WTC11 (cell line): Measurements from ENCODE around the gene FAM117B. TPM values are rescaled to one million over a fixed set of nuclear protein-coding genes. Genes with fewer than 3 reads are reported as not detected.

Source experiments
- ATAC-seq: fragments of 200-7000 bp; cut with Tn5 transposase; 2 replicates; pipeline ENCODE4 v1.10.0; 2021; ENCODE audit warnings: mild to moderate bottlenecking, moderate library complexity
- CTCF ChIA-PET: fragments of 300-600 bp; sonication (Branson Sonifier 250); formaldehyde crosslinking; loops from one replicate; lab custom pipeline; 2021; ENCODE audit warnings: antibody characterized with exemption; lab: Charles Lee
- POLR2A ChIA-PET: fragments of 350-600 bp; sonication (Branson Sonifier 250); formaldehyde crosslinking; loops from one replicate; lab custom pipeline; 2021; ENCODE audit warnings: antibody characterized with exemption; lab: Charles Lee
- DNase-seq: peaks from one replicate; pipeline ENCODE4 v3.0.0; 2021; ENCODE audit warnings: low spot score
- H3K27ac Mint-ChIP-seq: 2 replicates; pipeline ENCODE4 v1.8.0; 2021; ENCODE audit warnings: mixed read lengths
- H3K27me3 Mint-ChIP-seq: 2 replicates; pipeline ENCODE4 v1.8.0; 2021; ENCODE audit warnings: low read depth, mild to moderate bottlenecking, moderate library complexity, mixed read lengths
- H3K36me3 Mint-ChIP-seq: 2 replicates; pipeline ENCODE4 v1.8.0; 2021; ENCODE audit warnings: mixed read lengths
- H3K4me1 Mint-ChIP-seq: 2 replicates; pipeline ENCODE4 v1.8.0; 2022; ENCODE audit warnings: mixed read lengths
- H3K4me3 Mint-ChIP-seq: 2 replicates; pipeline ENCODE4 v1.8.0; 2021; ENCODE audit warnings: mild to moderate bottlenecking, moderate library complexity, mixed read lengths
- H3K9me3 Mint-ChIP-seq: 2 replicates; pipeline ENCODE4 v1.8.0; 2021; ENCODE audit warnings: mixed read lengths
- ESRRA ChIP-seq: sonication (generic); formaldehyde crosslinking; IDR thresholded peaks from 2 replicates; pipeline ENCODE4 v1.8.1; 2022; ENCODE audit warnings: mild to moderate bottlenecking, missing genetic modification reagents, borderline replicate concordance
- GABPB1 ChIP-seq: sonication (generic); formaldehyde crosslinking; IDR thresholded peaks from 2 replicates; pipeline ENCODE4 v1.8.1; 2023; ENCODE audit warnings: mild to moderate bottlenecking, missing genetic modification reagents
- HMGXB4 ChIP-seq: sonication (generic); formaldehyde crosslinking; IDR thresholded peaks from 2 replicates; pipeline ENCODE4 v1.8.1; 2023; ENCODE audit warnings: mild to moderate bottlenecking, moderate library complexity, missing genetic modification reagents
- MAX ChIP-seq: sonication (generic); formaldehyde crosslinking; IDR thresholded peaks from 2 replicates; pipeline ENCODE4 v1.8.0; 2022; ENCODE audit warnings: mild to moderate bottlenecking, missing genetic modification reagents
- PRDM15 ChIP-seq: sonication (generic); formaldehyde crosslinking; IDR thresholded peaks from 2 replicates; pipeline ENCODE4 v1.8.0; 2022; ENCODE audit warnings: missing genetic modification reagents
- SOX15 ChIP-seq: fragments of 250-450 bp; sonication (Bioruptor Pico); IDR thresholded peaks from 2 replicates; pipeline ENCODE4 v1.9.0; 2021; ENCODE audit warnings: mild to moderate bottlenecking
- TP53 ChIP-seq: sonication (generic); formaldehyde crosslinking; IDR thresholded peaks from 2 replicates; pipeline ENCODE4 v1.8.1; 2023; ENCODE audit warnings: mild to moderate bottlenecking, missing genetic modification reagents
- total RNA-seq: library from RNA; stranded (reverse); gene quantifications from 3 replicates; pipeline ENCODE4 v1.2.3, GENCODE V29; 2021
- TF ChIP-seq, protein P1 (sequence below): fragments of 200-600 bp; IDR thresholded peaks from 2 replicates; pipeline ENCODE4 v1.8.0; 2022; ENCODE audit warnings: antibody characterized with exemption
- TF ChIP-seq, protein P2 (sequence below): sonication (generic); formaldehyde crosslinking; IDR thresholded peaks from 2 replicates; pipeline ENCODE4 v1.8.0; 2022; ENCODE audit warnings: mild to moderate bottlenecking, missing genetic modification reagents
- TF ChIP-seq, protein P3 (sequence below): sonication (generic); formaldehyde crosslinking; IDR thresholded peaks from 2 replicates; pipeline ENCODE4 v1.8.0; 2022; ENCODE audit warnings: mild to moderate bottlenecking, missing genetic modification reagents
- TF ChIP-seq, protein P4 (sequence below): sonication (generic); formaldehyde crosslinking; IDR thresholded peaks from 2 replicates; pipeline ENCODE4 v1.8.1; 2022; ENCODE audit warnings: low read depth, mild to moderate bottlenecking, moderate library complexity, missing genetic modification reagents, borderline replicate concordance

Gene FAM117B
- total RNA-seq, 1 experiment from 2014 or later, result 18.1 TPM

DNA sequence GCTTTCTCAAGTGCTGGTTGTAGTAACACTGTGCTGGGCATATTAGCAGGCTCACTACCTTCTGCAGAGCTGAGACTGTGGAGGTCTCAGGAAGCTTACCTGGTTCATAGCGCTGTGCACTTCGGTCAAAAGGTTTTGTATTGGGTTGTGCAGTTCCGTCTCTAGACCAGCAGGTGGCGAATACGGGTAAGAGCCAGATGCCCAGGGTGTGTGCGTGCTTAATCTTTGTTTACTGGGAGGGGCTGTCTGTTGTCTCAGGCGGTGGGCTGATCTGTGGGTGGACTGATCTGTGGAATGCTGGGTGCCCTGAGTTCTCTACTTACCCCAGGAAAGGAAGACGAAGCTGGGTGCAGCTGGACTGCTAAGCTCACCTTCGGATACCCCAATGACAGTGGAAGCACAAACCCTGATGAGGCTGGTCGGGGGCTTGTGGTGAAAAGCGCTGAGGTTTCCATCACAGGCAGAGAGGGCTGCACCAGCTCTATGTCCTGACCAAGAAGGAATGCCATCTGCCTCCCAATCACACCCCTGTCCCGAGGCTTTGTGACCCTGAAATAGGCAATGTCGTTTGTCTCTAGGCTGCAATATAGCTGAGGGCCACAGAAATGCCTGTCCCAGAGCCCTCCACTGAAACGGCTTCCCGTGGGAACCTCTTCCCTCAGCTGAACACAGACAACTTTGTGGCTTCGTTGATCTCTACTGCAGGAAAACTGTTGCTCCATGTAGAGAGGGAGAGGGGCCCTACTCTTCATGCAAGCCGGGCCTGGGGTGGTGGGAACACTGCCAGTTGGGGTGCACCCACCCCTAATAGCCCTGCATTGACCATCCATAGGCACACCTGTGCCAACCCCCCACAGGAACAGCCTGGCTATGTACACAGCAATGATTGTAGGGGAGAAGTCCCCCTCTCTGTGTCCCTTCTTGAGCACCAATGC is 45.9 kb upstream of the FAM117B start:
- peaks cover 17% of the 10 kb centered on the region for H3K4me1 Mint-ChIP-seq
- H3K27me3 Mint-ChIP-seq, result no peaks in the 10 kb centered on the region; the same call in 1 of the 2 replicates
- peaks cover 3% of the 10 kb centered on the region for H3K9me3 Mint-ChIP-seq
- H3K27ac Mint-ChIP-seq, result no peak overlapping the region
- CTCF ChIA-PET, result interaction anchor here (0.5 to 5.0 kb wide), 32 partner anchors 10 to 1226 kb away, joined by 3 to 47 read pairs (median 4); partner anchors contain the start of genes FAM117B and WDR12
- H3K36me3 Mint-ChIP-seq, result no peaks in the 10 kb centered on the region
- ATAC-seq, result peak; percentile 97
- peak overlapping the region; percentile 12 for H3K4me3 Mint-ChIP-seq
- TF ChIP-seq MAX (CRISPR knock-in tag) (no peak; the same call in 1 of the 2 replicates), PRDM15 (no peak), GABPB1 (CRISPR knock-in tag) (0 out of 2 replicates have a peak, but pooled peaks have one; percentile 14), TP53 (CRISPR knock-in tag) (no peak)
- TF ChIP-seq, protein P1, sequence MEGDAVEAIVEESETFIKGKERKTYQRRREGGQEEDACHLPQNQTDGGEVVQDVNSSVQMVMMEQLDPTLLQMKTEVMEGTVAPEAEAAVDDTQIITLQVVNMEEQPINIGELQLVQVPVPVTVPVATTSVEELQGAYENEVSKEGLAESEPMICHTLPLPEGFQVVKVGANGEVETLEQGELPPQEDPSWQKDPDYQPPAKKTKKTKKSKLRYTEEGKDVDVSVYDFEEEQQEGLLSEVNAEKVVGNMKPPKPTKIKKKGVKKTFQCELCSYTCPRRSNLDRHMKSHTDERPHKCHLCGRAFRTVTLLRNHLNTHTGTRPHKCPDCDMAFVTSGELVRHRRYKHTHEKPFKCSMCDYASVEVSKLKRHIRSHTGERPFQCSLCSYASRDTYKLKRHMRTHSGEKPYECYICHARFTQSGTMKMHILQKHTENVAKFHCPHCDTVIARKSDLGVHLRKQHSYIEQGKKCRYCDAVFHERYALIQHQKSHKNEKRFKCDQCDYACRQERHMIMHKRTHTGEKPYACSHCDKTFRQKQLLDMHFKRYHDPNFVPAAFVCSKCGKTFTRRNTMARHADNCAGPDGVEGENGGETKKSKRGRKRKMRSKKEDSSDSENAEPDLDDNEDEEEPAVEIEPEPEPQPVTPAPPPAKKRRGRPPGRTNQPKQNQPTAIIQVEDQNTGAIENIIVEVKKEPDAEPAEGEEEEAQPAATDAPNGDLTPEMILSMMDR, result peak; percentile 84
- TF ChIP-seq, protein P2, sequence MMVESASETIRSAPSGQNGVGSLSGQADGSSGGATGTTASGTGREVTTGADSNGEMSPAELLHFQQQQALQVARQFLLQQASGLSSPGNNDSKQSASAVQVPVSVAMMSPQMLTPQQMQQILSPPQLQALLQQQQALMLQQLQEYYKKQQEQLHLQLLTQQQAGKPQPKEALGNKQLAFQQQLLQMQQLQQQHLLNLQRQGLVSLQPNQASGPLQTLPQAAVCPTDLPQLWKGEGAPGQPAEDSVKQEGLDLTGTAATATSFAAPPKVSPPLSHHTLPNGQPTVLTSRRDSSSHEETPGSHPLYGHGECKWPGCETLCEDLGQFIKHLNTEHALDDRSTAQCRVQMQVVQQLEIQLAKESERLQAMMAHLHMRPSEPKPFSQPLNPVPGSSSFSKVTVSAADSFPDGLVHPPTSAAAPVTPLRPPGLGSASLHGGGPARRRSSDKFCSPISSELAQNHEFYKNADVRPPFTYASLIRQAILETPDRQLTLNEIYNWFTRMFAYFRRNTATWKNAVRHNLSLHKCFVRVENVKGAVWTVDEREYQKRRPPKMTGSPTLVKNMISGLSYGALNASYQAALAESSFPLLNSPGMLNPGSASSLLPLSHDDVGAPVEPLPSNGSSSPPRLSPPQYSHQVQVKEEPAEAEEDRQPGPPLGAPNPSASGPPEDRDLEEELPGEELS (CRISPR knock-in tag), result peak; percentile 68; the same call in 1 of the 2 replicates
- POLR2A ChIA-PET, result interaction anchor here (1.9 kb wide), 1 partner anchor 46 kb away, joined by 10 read pairs; the partner anchor contains the start of gene FAM117B
- peak; percentile 71 for DNase-seq

GRCh38 chr2:202589582-202589949 is 45.2 kb upstream of the FAM117B start:
- TF ChIP-seq SOX15 (CRISPR knock-in tag) (no peak), PRDM15 (no peak), HMGXB4 (no peak), ESRRA (CRISPR knock-in tag) (no peak)
- TF ChIP-seq, protein P3, sequence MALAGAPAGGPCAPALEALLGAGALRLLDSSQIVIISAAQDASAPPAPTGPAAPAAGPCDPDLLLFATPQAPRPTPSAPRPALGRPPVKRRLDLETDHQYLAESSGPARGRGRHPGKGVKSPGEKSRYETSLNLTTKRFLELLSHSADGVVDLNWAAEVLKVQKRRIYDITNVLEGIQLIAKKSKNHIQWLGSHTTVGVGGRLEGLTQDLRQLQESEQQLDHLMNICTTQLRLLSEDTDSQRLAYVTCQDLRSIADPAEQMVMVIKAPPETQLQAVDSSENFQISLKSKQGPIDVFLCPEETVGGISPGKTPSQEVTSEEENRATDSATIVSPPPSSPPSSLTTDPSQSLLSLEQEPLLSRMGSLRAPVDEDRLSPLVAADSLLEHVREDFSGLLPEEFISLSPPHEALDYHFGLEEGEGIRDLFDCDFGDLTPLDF (CRISPR knock-in tag), result no peak
- TF ChIP-seq, protein P1, result no peak
- TF ChIP-seq, protein P4, sequence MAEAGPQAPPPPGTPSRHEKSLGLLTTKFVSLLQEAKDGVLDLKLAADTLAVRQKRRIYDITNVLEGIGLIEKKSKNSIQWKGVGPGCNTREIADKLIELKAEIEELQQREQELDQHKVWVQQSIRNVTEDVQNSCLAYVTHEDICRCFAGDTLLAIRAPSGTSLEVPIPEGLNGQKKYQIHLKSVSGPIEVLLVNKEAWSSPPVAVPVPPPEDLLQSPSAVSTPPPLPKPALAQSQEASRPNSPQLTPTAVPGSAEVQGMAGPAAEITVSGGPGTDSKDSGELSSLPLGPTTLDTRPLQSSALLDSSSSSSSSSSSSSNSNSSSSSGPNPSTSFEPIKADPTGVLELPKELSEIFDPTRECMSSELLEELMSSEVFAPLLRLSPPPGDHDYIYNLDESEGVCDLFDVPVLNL (CRISPR knock-in tag), result no peak
- ChIA-PET POLR2A (interaction anchor here (1.9 kb wide), 1 partner anchor 45 kb away, joined by 10 read pairs; the partner anchor contains the start of gene FAM117B), CTCF (interaction anchor here (0.7 to 5.0 kb wide), 13 partner anchors 9 to 1226 kb away, joined by 3 to 47 read pairs (median 7); partner anchors contain the start of genes FAM117B and WDR12)
- Mint-ChIP-seq H3K36me3 (no peaks in the 10 kb centered on the region), H3K27me3 (no peaks in the 10 kb centered on the region; the same call in 1 of the 2 replicates), H3K27ac (no peak overlapping the region), H3K9me3 (no peaks in the 10 kb centered on the region), H3K4me3 (no peak overlapping the region), H3K4me1 (peaks cover 17% of the 10 kb centered on the region)
- ATAC-seq, result peak; percentile 17
- DNase-seq, result peak; percentile 28
